Measurements from ENCODE around the gene FBXW5. TPM values are rescaled to one million over a fixed set of nuclear protein-coding genes. Genes with fewer than 3 reads are reported as not detected.

The FBXW5 gene
- polyA plus RNA-seq, 4 donors = 96.1 to 262 (median 181) TPM

GRCh38 chr9:136973618-136974617 is 29.4 kb upstream of the FBXW5 start:
- no peaks in the 10 kb centered on the region for H3K4me1 ChIP-seq (ENCODE audit: control insufficient read depth in 3 of 3, insufficient read depth in 2 of 3, low read depth in 1 of 3, low read length in 2 of 3)
- FAIRE-seq (no peak), DNase-seq (no peak)
- no peaks in the 10 kb centered on the region for H3K9me3 ChIP-seq (ENCODE audit: control insufficient read depth in 2 of 2, insufficient read depth in 1 of 2, low read depth in 1 of 2, low read length in 1 of 2)
- H3K27ac ChIP-seq (ENCODE audit: low read depth in 1 of 3, low read length in 2 of 3) = no peak overlapping the region
- H3K36me3 ChIP-seq (ENCODE audit: control insufficient read depth in 3 of 3, insufficient read depth in 2 of 3, low read depth in 1 of 3, low read length in 3 of 3) = no peaks in the 10 kb centered on the region
- WGBS, 3 donors = 69 to 83% (median 73%) methylated on average over 26 to 29 of the region's 29 CpGs
- peaks cover 0 to 7% (median 0%) of the 10 kb centered on the region in 3 donors for H3K27me3 ChIP-seq (ENCODE audit: control insufficient read depth in 3 of 3, insufficient read depth in 3 of 3, low read length in 3 of 3)
- H3K4me3 ChIP-seq (ENCODE audit: low read depth in 1 of 3, low read length in 3 of 3) = no peak overlapping the region

GRCh38 chr9:136972743-136973142 is 28.2 kb upstream of the FBXW5 start:
- H3K9me3 ChIP-seq (ENCODE audit: control insufficient read depth in 2 of 2, insufficient read depth in 1 of 2, low read depth in 1 of 2, low read length in 1 of 2) = no peaks in the 10 kb centered on the region
- WGBS, 3 donors = 39 to 63% (median 52%) methylated on average over 10 to 13 of the region's 13 CpGs
- no peaks in the 10 kb centered on the region for H3K36me3 ChIP-seq (ENCODE audit: control insufficient read depth in 3 of 3, insufficient read depth in 2 of 3, low read depth in 1 of 3, low read length in 3 of 3)
- H3K27ac ChIP-seq (ENCODE audit: low read depth in 1 of 3, low read length in 2 of 3) = no peak overlapping the region
- DNase-seq = no peak
- FAIRE-seq = no peak
- H3K27me3 ChIP-seq (ENCODE audit: control insufficient read depth in 3 of 3, insufficient read depth in 3 of 3, low read length in 3 of 3) = peaks cover 0 to 3% (median 0%) of the 10 kb centered on the region in 3 donors
- H3K4me1 ChIP-seq (ENCODE audit: control insufficient read depth in 3 of 3, insufficient read depth in 2 of 3, low read depth in 1 of 3, low read length in 2 of 3) = no peaks in the 10 kb centered on the region
- no peak overlapping the region for H3K4me3 ChIP-seq (ENCODE audit: low read depth in 1 of 3, low read length in 3 of 3)

GRCh38 chr9:136972335-136972734 is 27.8 kb upstream of the FBXW5 start:
- H3K9me3 ChIP-seq (ENCODE audit: control insufficient read depth in 2 of 2, insufficient read depth in 1 of 2, low read depth in 1 of 2, low read length in 1 of 2) = no peaks in the 10 kb centered on the region
- no peaks in the 10 kb centered on the region for H3K4me1 ChIP-seq (ENCODE audit: control insufficient read depth in 3 of 3, insufficient read depth in 2 of 3, low read depth in 1 of 3, low read length in 2 of 3)
- FAIRE-seq (no peak), DNase-seq (no peak)
- no peak overlapping the region for H3K27ac ChIP-seq (ENCODE audit: low read depth in 1 of 3, low read length in 2 of 3)
- H3K36me3 ChIP-seq (ENCODE audit: control insufficient read depth in 3 of 3, insufficient read depth in 2 of 3, low read depth in 1 of 3, low read length in 3 of 3) = no peaks in the 10 kb centered on the region
- WGBS, 3 donors = 68 to 86% (median 83%) methylated on average over 7 to 11 of the region's 11 CpGs
- no peak overlapping the region for H3K4me3 ChIP-seq (ENCODE audit: low read depth in 1 of 3, low read length in 3 of 3)
- H3K27me3 ChIP-seq (ENCODE audit: control insufficient read depth in 3 of 3, insufficient read depth in 3 of 3, low read length in 3 of 3) = no peaks in the 10 kb centered on the region

- H3K9me3 ChIP-seq (ENCODE audit: control insufficient read depth in 2 of 2, insufficient read depth in 1 of 2, low read depth in 1 of 2, low read length in 1 of 2) = no peaks in the 10 kb centered on the region
- no peak overlapping the region for H3K27ac ChIP-seq (ENCODE audit: low read depth in 1 of 3, low read length in 2 of 3)
- 76 to 80% (median 79%) methylated on average over 14 of the region's 14 CpGs for WGBS, 3 donors
- H3K4me1 ChIP-seq (ENCODE audit: control insufficient read depth in 3 of 3, insufficient read depth in 2 of 3, low read depth in 1 of 3, low read length in 2 of 3) = no peaks in the 10 kb centered on the region
- no peak overlapping the region for H3K4me3 ChIP-seq (ENCODE audit: low read depth in 1 of 3, low read length in 3 of 3)
- FAIRE-seq (no peak), DNase-seq (no peak)
- no peaks in the 10 kb centered on the region for H3K27me3 ChIP-seq (ENCODE audit: control insufficient read depth in 3 of 3, insufficient read depth in 3 of 3, low read length in 3 of 3)
- H3K36me3 ChIP-seq (ENCODE audit: control insufficient read depth in 3 of 3, insufficient read depth in 2 of 3, low read depth in 1 of 3, low read length in 3 of 3) = no peaks in the 10 kb centered on the region
Observed at GRCh38 chr9:136971746-136972145, 27.2 kb upstream of the FBXW5 start.

GRCh38 chr9:136970361-136970760 is 25.8 kb upstream of the FBXW5 start:
- no peak for DNase-seq
- Histone ChIP-seq H3K27me3 (ENCODE audit: control insufficient read depth in 3 of 3, insufficient read depth in 3 of 3, low read length in 3 of 3) (peaks cover 0 to 9% (median 0%) of the 10 kb centered on the region in 3 donors), H3K4me1 (ENCODE audit: control insufficient read depth in 3 of 3, insufficient read depth in 2 of 3, low read depth in 1 of 3, low read length in 2 of 3) (peaks cover 0 to 4% (median 0%) of the 10 kb centered on the region in 3 donors), H3K4me3 (ENCODE audit: low read depth in 1 of 3, low read length in 3 of 3) (no peak overlapping the region), H3K27ac (ENCODE audit: low read depth in 1 of 3, low read length in 2 of 3) (no peak overlapping the region), H3K9me3 (ENCODE audit: control insufficient read depth in 2 of 2, insufficient read depth in 1 of 2, low read depth in 1 of 2, low read length in 1 of 2) (no peaks in the 10 kb centered on the region), H3K36me3 (ENCODE audit: control insufficient read depth in 3 of 3, insufficient read depth in 2 of 3, low read depth in 1 of 3, low read length in 3 of 3) (no peaks in the 10 kb centered on the region)
- no peak for FAIRE-seq
- WGBS, 3 donors = 78 to 82% (median 79%) methylated on average over 8 to 11 of the region's 11 CpGs

- no peak overlapping the region for H3K4me3 ChIP-seq (ENCODE audit: low read depth in 1 of 3, low read length in 3 of 3)
- no peaks in the 10 kb centered on the region for H3K9me3 ChIP-seq (ENCODE audit: control insufficient read depth in 2 of 2, insufficient read depth in 1 of 2, low read depth in 1 of 2, low read length in 1 of 2)
- FAIRE-seq (no peak), DNase-seq (no peak)
- 53 to 80% (median 57%) methylated on average over 4 to 5 of the region's 5 CpGs for WGBS, 3 donors
- no peak overlapping the region for H3K27ac ChIP-seq (ENCODE audit: low read depth in 1 of 3, low read length in 2 of 3)
- no peaks in the 10 kb centered on the region for H3K36me3 ChIP-seq (ENCODE audit: control insufficient read depth in 3 of 3, insufficient read depth in 2 of 3, low read depth in 1 of 3, low read length in 3 of 3)
- H3K27me3 ChIP-seq (ENCODE audit: control insufficient read depth in 3 of 3, insufficient read depth in 3 of 3, low read length in 3 of 3) = peaks cover 0 to 9% (median 0%) of the 10 kb centered on the region in 3 donors
- H3K4me1 ChIP-seq (ENCODE audit: control insufficient read depth in 3 of 3, insufficient read depth in 2 of 3, low read depth in 1 of 3, low read length in 2 of 3) = peaks cover 0 to 6% (median 0%) of the 10 kb centered on the region in 3 donors
Observed at GRCh38 chr9:136969774-136970173, 25.2 kb upstream of the FBXW5 start.

GRCh38 chr9:136969150-136969549 is 24.6 kb upstream of the FBXW5 start:
- FAIRE-seq = no peak
- DNase-seq = no peak
- Histone ChIP-seq H3K4me3 (ENCODE audit: low read depth in 1 of 3, low read length in 3 of 3) (no peak overlapping the region), H3K4me1 (ENCODE audit: control insufficient read depth in 3 of 3, insufficient read depth in 2 of 3, low read depth in 1 of 3, low read length in 2 of 3) (peaks cover 0 to 12% (median 2%) of the 10 kb centered on the region in 3 donors), H3K27ac (ENCODE audit: low read depth in 1 of 3, low read length in 2 of 3) (no peak overlapping the region), H3K27me3 (ENCODE audit: control insufficient read depth in 3 of 3, insufficient read depth in 3 of 3, low read length in 3 of 3) (peaks cover 0 to 9% (median 0%) of the 10 kb centered on the region in 3 donors), H3K9me3 (ENCODE audit: control insufficient read depth in 2 of 2, insufficient read depth in 1 of 2, low read depth in 1 of 2, low read length in 1 of 2) (no peaks in the 10 kb centered on the region), H3K36me3 (ENCODE audit: control insufficient read depth in 3 of 3, insufficient read depth in 2 of 3, low read depth in 1 of 3, low read length in 3 of 3) (no peaks in the 10 kb centered on the region)
- WGBS, 3 donors = 82 to 90% (median 87%) methylated on average over 15 to 17 of the region's 17 CpGs

- FAIRE-seq = no peak
- H3K4me1 ChIP-seq (ENCODE audit: control insufficient read depth in 3 of 3, insufficient read depth in 2 of 3, low read depth in 1 of 3, low read length in 2 of 3) = peaks cover 0 to 13% (median 2%) of the 10 kb centered on the region in 3 donors
- DNase-seq = no peak
- H3K9me3 ChIP-seq (ENCODE audit: control insufficient read depth in 2 of 2, insufficient read depth in 1 of 2, low read depth in 1 of 2, low read length in 1 of 2) = no peaks in the 10 kb centered on the region
- H3K27me3 ChIP-seq (ENCODE audit: control insufficient read depth in 3 of 3, insufficient read depth in 3 of 3, low read length in 3 of 3) = peaks cover 0 to 9% (median 0%) of the 10 kb centered on the region in 3 donors
- H3K27ac ChIP-seq (ENCODE audit: low read depth in 1 of 3, low read length in 2 of 3) = no peak overlapping the region
- H3K36me3 ChIP-seq (ENCODE audit: control insufficient read depth in 3 of 3, insufficient read depth in 2 of 3, low read depth in 1 of 3, low read length in 3 of 3) = no peaks in the 10 kb centered on the region
- no peak overlapping the region for H3K4me3 ChIP-seq (ENCODE audit: low read depth in 1 of 3, low read length in 3 of 3)
- 68 to 80% (median 69%) methylated on average over 11 to 17 of the region's 17 CpGs for WGBS, 3 donors
Observed at GRCh38 chr9:136968333-136969127, 24.0 kb upstream of the FBXW5 start.

Data from small intestine (tissue), 7 donors.